ENCODE results near the gene PPARD.

DNA sequence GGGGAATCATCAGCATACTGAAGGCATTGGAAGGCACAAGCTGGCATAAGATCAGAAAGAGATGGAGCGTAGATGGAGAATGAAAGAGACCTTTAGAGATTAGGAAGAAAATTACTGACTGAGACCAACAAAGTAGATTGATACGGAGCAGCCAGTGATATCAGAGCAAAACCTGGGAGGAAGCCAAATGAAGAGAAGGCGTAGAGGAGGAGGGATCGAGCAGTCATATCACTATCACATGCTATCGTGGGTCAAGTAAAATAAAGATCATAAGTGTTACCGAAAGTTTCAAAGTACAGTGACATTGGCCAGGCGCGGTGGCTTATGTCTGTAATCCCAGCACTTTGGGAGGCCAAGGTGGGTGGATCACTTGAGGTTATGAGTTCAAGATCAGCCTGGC is 56.2 kb downstream of the PPARD start:
- TF ChIP-seq, protein P1, sequence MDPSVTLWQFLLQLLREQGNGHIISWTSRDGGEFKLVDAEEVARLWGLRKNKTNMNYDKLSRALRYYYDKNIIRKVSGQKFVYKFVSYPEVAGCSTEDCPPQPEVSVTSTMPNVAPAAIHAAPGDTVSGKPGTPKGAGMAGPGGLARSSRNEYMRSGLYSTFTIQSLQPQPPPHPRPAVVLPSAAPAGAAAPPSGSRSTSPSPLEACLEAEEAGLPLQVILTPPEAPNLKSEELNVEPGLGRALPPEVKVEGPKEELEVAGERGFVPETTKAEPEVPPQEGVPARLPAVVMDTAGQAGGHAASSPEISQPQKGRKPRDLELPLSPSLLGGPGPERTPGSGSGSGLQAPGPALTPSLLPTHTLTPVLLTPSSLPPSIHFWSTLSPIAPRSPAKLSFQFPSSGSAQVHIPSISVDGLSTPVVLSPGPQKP (IDR thresholded peaks at IDR 0.05; ENCODE audit: low read depth, low read length) = no peak
- TF ChIP-seq CBX2 (IDR thresholded peaks at IDR 0.05; ENCODE audit: borderline replicate concordance, low read depth) = no peak
